WI38 (cell line): ENCODE measurements around the gene LILRB2.

Experiments used
- H3K4me3 ChIP-seq: 2 replicates; pipeline ENCODE4 v1.5.1; 2011; ENCODE audit warnings: low read depth, mild to moderate bottlenecking, control low read depth, low read length
- TF ChIP-seq, protein P1 (sequence below): IDR thresholded peaks from 2 replicates; pipeline ENCODE4 v1.5.1; 2012; ENCODE audit warnings: low read depth, mild to moderate bottlenecking, control low read depth, low read length

The LILRB2 gene

DNA sequence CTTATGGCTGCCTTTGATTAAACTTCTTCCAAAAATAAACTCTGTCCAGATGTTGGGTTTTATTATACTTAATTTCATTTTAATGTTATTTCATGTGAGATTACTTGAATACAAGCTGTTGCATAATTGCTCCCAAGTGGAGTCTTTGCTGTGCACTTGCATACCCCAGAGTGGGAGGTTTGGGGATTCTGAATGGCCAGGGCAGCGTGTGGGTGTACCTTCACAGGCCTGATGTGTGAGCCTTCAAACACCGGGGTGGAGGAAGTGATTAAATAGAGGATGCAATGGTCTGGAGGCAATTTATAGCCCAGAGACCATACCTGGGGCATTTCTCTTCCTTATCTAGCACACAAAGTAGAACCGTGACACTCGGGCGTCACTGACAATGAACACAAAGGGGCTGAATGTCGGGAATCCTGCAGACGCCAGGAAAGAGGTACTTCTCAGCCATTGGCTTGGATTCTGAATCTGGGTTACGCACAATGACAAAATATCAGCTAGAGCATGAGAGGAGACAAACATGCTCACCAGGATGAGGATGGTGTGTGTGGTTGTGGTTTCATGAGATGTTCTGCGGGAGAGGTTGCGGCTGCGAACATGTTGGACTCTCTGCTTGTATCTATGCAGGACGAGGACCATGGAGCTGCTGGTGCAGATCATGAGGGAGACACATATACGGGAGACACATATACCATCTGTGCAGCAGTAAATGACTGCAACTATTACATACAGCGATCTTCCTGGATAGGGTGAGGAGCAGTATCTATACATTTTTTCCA, 39.2 kb upstream of the LILRB2 start:
- TF ChIP-seq, protein P1, sequence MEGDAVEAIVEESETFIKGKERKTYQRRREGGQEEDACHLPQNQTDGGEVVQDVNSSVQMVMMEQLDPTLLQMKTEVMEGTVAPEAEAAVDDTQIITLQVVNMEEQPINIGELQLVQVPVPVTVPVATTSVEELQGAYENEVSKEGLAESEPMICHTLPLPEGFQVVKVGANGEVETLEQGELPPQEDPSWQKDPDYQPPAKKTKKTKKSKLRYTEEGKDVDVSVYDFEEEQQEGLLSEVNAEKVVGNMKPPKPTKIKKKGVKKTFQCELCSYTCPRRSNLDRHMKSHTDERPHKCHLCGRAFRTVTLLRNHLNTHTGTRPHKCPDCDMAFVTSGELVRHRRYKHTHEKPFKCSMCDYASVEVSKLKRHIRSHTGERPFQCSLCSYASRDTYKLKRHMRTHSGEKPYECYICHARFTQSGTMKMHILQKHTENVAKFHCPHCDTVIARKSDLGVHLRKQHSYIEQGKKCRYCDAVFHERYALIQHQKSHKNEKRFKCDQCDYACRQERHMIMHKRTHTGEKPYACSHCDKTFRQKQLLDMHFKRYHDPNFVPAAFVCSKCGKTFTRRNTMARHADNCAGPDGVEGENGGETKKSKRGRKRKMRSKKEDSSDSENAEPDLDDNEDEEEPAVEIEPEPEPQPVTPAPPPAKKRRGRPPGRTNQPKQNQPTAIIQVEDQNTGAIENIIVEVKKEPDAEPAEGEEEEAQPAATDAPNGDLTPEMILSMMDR: no peak
- no peak overlapping the region for H3K4me3 ChIP-seq

DNA sequence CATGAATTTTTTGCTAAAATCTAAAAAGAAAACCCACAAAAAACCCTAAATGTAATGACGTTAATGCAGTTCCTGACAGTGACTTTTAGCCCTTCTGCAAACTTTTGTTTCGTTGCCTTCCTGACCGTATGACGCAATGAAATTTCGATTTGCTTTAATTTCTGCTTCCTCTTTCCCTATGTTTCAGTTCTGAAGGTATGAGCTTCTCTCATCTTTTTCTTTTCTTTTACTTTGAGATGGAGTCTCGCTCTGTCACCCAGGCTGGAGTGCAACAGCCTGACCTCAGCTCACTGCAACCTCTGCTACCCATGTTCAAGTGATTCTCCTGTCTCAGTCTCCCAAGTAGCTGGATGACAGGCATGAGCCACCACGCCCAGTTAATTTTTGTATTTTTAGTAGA, 38.1 kb upstream of the LILRB2 start:
- TF ChIP-seq, protein P1: no peak

DNA sequence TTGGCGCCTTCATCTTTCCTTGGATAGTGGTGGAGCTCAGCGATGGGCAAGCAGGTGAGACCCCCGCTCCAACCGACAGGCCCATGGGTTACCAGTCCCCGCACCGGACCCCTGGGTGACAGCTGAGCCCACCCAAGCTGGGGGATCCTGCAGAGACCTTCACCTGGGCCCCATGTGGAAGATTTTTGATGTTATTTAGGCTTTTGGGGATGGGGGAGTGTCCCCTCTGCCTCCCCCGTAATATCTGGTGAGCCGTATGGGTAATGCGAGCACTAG, 37.0 kb upstream of the LILRB2 start:
- H3K4me3 ChIP-seq: no peak overlapping the region
- TF ChIP-seq, protein P1: no peak

More for the DNA sequence above, 38.1 kb upstream of the LILRB2 start:
- H3K4me3 ChIP-seq: no peak overlapping the region

DNA sequence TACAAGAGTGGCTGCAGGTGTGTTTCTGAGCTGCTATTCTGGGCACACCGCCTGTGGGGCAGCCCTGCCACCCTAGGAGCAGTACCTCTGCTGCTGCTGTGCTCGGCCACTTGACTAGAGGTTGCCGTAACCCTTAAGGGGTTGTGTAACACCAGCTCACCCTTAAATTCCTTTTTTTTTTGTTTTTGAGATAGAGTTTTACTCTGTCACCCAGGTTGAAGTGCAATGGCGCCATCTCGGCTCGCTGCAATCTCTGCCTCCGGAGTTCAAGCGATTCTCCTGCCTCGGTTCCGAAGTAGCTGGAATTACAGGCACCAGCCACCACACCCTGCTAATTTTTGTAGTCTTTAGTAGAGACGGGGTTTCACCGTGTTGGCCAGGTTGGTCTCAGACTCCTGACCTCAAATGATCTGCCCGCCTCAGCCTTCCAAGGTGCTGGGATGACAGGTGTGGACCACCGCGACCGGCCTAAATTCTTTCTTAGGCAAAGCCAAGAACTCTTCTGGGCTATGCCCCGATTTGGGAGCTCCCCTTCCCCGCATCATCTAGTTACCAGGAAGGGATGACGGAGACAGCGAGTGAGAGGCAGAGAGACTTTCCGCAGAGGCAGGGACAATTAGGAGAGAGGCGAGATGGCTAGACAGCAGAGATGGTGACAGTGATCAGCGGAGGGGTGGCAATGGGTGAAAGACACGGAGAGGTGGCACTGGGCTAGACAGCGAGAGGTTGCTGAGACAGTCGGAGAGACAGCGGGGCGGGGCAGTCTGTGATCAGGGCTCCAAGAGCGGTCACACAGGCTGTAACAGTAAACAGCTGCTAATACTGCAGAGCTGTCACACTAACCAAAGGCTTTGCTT, 36.4 kb upstream of the LILRB2 start:
- H3K4me3 ChIP-seq: no peak overlapping the region
- TF ChIP-seq, protein P1: no peak

GRCh38 chr19:54316746-54317107, 35.8 kb upstream of the LILRB2 start:
- TF ChIP-seq, protein P1: no peak
- no peak overlapping the region for H3K4me3 ChIP-seq

- TF ChIP-seq, protein P1: no peak
- no peak overlapping the region for H3K4me3 ChIP-seq
Observed at GRCh38 chr19:54315956-54316355, 35.0 kb upstream of the LILRB2 start.
